HG03575 (cell line): ENCODE measurements around the gene APRT.

Experiments used
- ATAC-seq: cut with Tn5 transposase; IDR thresholded peaks from one replicate; pipeline ENCODE4 v1.9.1; 2021; ENCODE audit not compliant: unreplicated experiment, insufficient number of reproducible peaks, low FRiP score; ENCODE audit errors: extremely low read depth

The APRT gene

DNA sequence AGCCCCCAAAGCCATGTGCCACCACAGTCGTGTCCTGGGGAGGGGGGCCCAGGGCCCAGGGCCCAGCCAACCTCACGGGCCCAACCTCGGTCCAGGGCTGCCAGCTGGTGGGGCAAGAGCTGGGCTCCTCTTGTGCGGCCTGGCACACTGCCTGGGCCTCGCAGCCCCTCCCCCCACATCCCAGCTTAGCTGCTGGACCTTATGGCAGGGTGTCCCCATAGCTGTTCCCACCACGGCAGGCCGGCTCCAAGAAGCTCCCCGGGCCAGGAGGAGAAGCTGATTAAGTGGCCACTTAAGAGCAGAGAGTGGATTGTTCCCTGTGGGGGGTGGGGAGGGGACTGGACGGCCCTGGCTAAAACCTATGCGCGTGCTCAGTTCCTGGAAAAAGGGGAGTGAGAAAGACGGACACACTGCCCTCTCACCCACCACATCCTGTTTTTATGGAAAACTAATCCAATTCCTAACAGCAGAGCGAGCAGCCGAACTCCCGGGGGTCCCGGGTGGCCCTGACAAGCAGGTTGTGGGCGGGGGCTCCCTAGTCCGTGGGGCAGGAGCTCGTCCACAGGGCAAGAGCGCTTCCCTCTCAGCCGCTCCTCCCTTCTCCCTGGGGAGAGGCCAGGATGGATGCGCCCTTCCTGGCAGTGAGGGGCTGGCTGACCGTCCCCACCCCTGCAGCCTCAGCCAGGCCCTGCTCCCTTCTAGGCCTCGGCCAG lies 43.5 kb downstream of the APRT start:
- no peak for ATAC-seq

DNA sequence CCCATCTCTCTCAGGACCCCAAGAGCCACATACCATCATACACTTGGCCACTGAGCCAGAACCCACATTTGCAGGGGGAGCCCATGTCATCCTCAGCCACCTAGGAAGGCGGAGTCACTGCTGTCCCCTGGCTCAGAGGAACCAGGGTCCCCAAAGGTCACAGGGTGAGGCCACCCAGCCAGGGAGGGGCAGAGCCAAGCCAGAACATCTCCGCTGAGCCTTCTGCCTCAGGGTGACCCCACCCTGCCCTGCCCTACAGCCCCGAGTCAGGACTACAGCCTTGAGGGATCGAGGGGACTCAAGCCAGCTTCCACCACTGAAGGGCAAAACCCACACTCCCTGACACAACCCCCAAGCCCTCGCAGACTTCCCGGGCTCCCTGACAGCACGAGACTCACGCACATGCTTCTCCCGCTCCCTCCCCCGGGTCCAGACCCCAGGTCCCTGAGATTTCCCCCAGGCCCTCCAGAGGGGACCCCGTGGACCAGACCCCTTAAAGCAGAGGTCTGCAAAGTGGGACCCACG lies 44.1 kb downstream of the APRT start:
- ATAC-seq, result no peak

DNA sequence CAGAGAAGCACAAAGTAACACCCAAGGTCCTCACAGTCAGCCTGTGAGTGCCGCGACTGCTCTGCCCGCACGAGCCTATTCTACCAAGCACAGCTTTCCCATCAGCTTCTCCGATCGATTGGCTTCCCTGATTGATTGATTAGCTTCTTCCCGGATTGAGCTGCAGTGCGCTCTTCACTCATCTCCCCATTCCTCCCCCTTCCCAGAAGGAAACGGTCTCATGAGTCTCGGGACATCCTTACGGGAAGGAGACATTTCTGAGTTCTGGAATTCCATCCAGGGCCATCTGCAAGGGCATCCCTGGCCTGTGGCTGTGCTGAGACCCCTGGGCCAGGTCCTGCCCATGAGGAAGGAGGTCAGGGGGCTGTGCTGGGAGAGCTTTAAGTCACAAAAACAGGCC lies 44.8 kb downstream of the APRT start:
- no peak for ATAC-seq

DNA sequence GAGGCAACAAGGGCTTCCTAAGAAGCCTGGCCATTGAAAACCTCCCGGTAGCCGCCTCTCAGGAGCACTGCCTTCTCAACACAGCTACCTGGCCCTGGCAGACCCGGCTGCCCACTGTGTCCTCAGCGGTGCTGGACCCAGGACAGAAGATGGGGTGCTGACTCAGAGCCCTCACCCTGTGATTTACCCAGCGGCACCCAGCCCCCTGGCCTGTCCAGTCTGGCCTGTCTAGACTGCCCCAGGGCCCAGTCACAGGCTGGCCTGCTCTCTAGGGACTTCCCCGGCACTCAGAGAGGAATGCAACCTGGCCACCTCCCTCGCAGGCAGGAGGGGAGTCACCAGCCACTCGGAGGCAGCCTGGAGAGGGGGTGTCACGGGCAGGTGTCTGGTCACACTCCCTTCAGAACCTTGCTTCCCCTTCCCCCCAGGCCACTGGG lies 46.8 kb downstream of the APRT start:
- no peak for ATAC-seq

DNA sequence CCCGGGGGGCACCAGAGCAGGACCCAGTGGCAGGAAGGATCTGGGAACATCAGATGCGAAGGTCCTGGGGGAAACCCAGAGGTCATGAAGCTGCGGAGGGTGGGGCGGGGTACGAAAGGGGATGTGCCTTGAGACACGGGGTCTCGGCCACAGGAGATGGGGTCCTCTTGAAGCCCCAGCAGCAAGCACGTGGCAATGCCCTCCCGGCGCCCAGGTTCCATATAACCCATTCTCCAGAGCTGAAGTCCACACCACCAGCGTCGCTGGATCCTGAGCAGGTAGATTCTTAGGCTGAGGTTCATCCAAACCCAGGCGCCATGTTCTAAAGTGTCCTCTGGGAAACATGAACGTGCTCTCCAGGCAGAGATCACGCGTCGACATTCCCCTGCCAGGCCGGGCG lies 47.6 kb downstream of the APRT start:
- no peak for ATAC-seq

DNA sequence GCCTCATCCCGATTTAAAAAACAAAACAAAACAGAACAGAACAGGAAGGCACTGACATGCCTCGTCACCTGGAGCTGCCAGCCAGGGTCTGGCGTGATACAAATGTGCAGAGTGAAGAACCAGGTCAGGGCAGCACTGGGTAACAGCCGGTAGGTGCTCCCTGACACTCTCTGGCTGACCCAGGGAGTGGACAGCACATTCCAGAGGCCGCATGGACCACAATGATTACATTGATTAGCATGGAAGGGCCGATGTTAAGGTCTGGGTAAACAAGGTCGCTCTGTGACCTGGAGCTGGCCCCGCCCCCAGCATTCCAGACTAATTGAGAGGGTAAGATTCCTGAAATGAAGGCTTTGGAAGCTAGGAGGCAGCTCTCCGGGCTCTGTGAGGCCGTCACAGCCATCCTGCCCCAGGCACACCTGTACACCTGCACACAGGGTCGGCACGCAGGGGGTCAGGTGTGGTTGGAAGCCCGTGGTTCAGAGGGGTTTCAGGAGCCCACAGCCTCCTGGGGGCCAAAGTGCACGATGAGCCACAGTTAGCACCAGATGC lies 48.1 kb downstream of the APRT start:
- no peak for ATAC-seq

DNA sequence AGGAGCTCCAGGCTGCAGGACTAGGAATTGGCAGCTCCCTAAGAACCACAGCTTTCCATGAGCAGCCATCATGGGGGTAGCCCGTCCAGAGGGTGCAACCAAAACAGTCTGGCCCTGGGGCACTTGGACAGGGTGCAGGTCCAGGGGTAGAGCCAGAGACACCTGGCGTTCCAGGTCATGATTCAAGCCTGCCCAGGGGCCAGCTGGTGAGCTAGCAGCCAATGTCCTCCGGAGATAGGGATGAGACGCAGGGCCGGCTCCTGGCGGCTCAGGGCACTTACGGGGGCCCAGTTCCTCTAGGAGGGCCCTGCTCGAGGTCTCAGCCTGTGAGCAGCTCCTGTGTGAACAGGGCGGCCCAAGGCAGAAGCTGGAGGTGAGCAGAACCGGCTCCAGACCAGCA lies 48.8 kb downstream of the APRT start:
- no peak for ATAC-seq

DNA sequence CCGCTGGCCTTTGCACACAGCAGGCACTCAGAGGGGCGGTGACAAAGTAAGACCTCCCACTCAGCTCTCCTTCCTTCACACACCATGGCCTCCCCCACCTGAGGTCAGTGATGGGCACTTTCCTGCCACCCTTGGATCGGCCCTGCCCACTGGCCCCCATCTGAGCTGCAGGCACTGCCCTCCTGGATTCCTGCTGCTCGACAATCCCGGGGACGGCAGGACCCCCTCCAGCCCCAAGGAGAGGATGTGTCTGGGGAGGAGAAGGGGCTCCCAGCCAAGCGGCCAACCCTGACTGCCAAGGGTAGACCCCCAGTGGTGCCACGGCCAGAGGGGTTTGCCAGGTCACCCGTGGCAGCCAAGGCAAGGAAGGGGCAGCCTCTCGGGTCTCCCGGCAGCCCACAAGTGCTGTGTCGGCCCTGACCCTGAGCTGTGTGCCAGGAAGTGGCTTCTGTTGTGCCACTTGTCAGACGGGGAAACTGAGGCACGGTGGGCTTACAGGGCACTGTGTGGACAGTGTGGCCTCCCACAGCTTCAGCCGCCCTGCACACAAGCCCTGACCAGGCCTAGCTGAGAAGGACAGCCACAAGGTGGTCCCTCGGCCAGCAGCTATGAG lies 49.4 kb downstream of the APRT start:
- no peak for ATAC-seq

DNA sequence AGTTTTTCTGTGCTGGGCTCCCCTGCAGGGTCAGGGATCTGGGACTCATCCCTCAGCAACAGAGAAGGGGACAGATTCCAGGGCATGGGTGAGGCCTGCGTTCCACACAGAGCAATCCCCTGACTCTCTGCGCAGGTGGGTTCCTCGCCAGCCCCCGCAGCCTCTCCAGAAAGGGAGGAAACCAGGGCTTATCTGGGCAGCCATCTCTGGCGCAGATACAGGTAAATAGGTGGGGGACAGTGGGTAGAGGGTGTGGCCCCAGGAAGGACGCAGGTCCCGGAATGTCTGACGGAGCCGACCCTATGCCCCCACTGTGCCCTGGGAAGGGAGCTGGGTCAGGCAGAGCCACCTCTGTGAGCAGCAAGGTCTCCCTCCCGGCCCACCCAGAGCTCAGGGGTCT lies 49.9 kb downstream of the APRT start:
- no peak for ATAC-seq

DNA sequence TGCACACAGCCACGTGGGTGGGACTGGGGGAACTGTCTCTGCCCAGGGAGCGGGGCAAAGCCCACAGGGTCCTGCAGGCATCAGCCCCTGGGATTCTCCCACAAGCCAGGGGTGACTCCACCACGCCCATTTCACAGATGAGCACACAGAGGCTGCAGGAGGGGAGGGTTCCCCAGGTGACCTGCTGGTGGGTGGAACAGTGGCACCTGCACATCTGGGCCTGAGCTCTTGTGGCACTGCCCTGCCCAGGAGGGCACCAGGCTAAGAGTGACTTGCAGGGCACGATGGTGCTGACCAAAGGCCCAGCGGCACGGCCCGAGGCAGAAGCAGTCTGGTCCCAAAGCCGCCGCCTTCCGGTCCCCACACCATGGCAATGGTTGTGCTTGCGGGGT lies 50.6 kb downstream of the APRT start:
- no peak for ATAC-seq

DNA sequence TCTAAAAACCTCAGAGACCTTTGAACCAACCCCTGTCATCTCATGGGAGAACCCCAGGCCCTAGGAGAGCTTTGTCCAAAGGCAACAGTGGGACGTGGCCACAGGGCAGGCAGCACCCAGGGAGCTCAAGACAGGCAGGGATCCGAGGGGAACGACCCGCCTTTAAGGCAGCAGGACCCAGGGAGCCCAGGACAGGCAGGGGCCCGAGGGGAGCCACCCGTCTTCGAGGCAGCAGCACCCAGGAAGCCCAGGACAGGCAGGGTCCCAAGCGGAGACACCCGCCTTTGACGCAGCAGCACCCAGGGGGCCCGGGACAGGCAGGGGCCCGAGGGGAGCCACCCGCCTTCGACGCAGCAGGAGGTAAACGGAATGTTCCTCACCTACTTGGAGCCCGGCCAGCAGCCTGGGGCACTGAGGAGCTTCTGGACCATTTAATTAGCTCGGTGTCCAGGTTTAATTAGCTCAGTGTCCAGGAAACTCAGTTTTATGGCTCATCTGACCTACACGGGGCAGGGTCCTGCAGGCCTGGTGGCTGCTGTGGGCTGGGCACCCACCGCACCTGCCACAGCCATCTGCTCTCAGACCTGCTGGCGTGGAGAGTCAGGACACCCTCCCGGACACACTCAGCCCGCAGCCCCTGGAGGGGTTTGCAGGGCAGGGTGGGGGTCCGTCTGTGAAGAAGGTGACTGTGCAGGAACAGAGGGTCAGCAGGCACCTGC lies 51.1 kb downstream of the APRT start:
- ATAC-seq, result no peak

DNA sequence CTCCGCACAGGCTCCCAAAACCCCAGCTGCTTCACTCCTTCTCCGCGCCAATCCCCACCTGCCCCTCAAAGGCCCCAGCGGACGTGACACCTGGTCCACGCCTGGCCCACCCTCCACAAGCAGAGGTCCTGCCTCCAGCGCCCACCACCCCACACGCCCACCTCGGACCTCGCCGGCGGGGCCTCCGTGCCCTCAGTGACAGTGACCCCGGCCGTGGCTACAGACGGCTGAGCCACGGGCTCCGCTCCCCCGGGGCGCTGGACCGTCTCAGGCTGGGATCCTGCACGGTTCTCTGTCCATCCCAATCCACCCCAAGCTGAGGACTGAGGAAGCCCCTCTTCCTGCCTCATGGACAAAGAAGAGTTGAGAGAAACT lies 51.8 kb downstream of the APRT start:
- no peak for ATAC-seq
